Measurements from ENCODE around the gene AGTR1.

The AGTR1 gene

DNA sequence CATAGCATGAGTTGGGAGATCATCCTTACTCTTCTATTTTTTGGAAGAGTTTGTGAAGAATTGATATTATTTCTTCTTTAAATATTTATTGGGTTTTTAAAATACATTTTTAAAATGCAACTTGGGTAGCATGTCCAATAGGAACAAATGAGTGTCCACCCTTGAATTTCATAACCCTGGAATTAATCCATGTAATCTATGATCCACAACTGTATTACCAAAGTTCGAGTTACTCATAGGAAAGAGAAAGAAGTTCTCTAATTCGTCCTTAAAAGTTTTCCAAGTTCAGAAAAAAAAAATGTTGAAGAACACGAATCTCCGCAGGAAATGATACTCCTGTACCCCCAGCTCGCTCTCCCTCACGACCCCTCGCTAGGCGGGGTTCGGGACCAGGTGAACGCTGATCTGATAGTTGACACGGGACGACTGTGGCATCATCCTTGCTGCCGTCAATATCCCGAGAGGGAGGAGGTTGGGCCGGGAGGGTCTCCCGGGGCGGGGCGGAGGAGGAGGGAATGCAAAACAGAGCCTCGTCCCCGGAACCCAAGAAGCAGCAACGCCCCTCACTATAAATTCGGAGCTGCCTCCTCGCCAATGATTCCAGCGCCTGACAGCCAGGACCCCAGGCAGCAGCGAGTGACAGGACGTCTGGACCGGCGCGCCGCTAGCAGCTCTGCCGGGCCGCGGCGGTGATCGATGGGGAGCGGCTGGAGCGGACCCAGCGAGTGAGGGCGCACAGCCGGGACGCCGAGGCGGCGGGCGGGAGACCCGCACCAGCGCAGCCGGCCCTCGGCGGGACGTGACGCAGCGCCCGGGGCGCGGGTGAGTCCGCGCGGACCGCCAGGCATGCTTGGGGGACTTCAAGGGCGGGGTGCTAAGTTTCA is at the start of gene AGTR1:
Gene AGTR1 (plus strand): TSS at position 598 of the 884 bp plus-strand sequence. CDS start 43,133 bp downstream, outside the sequence.
- TF ChIP-seq, protein P1, sequence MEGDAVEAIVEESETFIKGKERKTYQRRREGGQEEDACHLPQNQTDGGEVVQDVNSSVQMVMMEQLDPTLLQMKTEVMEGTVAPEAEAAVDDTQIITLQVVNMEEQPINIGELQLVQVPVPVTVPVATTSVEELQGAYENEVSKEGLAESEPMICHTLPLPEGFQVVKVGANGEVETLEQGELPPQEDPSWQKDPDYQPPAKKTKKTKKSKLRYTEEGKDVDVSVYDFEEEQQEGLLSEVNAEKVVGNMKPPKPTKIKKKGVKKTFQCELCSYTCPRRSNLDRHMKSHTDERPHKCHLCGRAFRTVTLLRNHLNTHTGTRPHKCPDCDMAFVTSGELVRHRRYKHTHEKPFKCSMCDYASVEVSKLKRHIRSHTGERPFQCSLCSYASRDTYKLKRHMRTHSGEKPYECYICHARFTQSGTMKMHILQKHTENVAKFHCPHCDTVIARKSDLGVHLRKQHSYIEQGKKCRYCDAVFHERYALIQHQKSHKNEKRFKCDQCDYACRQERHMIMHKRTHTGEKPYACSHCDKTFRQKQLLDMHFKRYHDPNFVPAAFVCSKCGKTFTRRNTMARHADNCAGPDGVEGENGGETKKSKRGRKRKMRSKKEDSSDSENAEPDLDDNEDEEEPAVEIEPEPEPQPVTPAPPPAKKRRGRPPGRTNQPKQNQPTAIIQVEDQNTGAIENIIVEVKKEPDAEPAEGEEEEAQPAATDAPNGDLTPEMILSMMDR (IDR thresholded peaks at IDR 0.05; ENCODE audit: unreplicated experiment in 3 of 3): no peak
- H3K36me3 Mint-ChIP-seq (ENCODE audit: low read depth): no peaks in the 10 kb centered on the region

DNA sequence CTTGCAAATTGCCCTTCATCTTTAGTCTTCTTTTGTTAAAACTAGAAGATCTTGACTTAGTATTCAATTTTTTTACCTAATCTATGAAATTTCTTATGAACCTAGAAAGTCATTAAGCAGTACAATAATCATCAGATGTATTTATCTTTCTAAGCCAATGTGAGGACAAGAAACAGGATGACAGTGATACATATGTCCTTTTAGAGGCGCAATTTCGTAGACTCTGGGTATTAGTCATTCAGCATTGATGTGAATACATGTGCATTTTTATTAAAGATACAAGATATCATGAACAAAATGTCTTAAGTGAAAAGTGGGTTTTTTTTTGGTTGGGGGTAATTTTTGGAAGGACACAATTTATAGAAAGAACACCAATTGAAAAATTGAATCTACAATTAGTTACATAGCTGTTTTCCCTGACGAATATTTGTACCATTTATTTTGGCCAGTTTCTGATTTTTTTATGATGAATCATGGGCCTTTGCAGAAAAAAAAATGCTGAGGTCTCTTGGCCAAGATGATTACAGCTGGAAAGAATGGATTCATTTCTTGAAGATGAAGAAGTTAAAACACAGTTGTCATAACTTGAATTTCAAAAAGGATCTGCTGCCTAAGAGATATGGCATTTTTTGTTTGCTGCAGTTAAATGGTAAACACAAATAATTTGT is 48.9 kb upstream of the AGTR1 start:
- H3K4me3 Mint-ChIP-seq: no peak overlapping the region
- H3K4me1 Mint-ChIP-seq: no peaks in the 10 kb centered on the region
- no peak overlapping the region for H3K27ac Mint-ChIP-seq
- H3K9me3 Mint-ChIP-seq: no peaks in the 10 kb centered on the region
- H3K27me3 Mint-ChIP-seq (ENCODE audit: low read depth): no peaks in the 10 kb centered on the region
- no peaks in the 10 kb centered on the region for H3K36me3 Mint-ChIP-seq (ENCODE audit: low read depth)
- TF ChIP-seq, protein P1 (IDR thresholded peaks at IDR 0.05; ENCODE audit: unreplicated experiment in 3 of 3): no peak

More for the DNA sequence above, at the start of gene AGTR1:
- H3K4me1 Mint-ChIP-seq: peaks cover 4% of the 10 kb centered on the region
- peaks cover 3% of the 10 kb centered on the region for H3K9me3 Mint-ChIP-seq
- H3K4me3 Mint-ChIP-seq: peak within 1 kb of the TSS; percentile 90 to 95 (median 92)
- peak within 1 kb of the TSS in 2 of 3 experiments; percentile 35 to 73 for H3K27ac Mint-ChIP-seq
- H3K27me3 Mint-ChIP-seq (ENCODE audit: low read depth): peaks cover 40% of the 10 kb centered on the region

DNA sequence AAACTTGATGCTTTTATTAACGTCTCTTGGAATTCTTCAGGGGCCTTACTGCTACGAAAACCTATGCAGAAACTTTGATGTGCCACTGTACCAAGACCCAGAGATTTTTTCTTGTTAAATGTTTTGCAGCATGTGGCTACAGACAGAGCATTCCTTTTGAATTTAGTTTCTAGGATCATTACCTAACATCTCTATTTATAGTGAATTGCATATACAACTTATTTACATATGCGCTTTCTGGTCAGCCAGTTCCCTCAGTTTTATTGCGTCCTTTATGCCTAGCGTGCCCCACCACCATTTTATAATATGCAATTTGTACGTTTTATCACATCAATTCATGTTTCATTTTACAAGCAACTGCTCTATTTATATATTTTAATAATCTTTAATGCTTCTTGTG is 46.2 kb upstream of the AGTR1 start:
- no peaks in the 10 kb centered on the region for H3K27me3 Mint-ChIP-seq (ENCODE audit: low read depth)
- H3K4me1 Mint-ChIP-seq: no peaks in the 10 kb centered on the region
- no peaks in the 10 kb centered on the region for H3K36me3 Mint-ChIP-seq (ENCODE audit: low read depth)
- no peaks in the 10 kb centered on the region for H3K9me3 Mint-ChIP-seq
- H3K4me3 Mint-ChIP-seq: no peak overlapping the region
- TF ChIP-seq, protein P1 (IDR thresholded peaks at IDR 0.05; ENCODE audit: unreplicated experiment in 3 of 3): no peak
- H3K27ac Mint-ChIP-seq: no peak overlapping the region

DNA sequence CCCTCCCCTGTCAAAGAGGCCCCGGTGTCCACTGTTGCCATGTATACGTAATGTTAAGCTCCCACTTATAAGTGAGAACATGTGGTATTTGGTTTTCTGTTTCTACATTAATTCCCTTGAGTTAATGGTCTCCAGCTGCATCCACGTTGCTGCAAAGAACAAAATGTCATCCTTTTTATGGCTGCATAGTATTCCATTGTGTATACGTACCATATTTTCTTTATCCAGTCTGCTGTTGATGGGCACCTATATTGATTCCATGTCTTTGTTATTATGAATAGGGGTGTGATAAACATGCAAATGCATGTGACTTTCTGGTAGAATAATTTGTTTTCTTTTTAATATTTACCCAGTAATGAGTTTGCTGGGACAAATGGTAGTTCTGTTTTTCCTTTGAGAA is 43.3 kb upstream of the AGTR1 start:
- Mint-ChIP-seq H3K27me3 (ENCODE audit: low read depth) (no peaks in the 10 kb centered on the region), H3K36me3 (ENCODE audit: low read depth) (no peaks in the 10 kb centered on the region), H3K27ac (no peak overlapping the region), H3K9me3 (no peaks in the 10 kb centered on the region), H3K4me1 (no peaks in the 10 kb centered on the region), H3K4me3 (no peak overlapping the region)
- TF ChIP-seq, protein P1 (IDR thresholded peaks at IDR 0.05; ENCODE audit: unreplicated experiment in 3 of 3): no peak

DNA sequence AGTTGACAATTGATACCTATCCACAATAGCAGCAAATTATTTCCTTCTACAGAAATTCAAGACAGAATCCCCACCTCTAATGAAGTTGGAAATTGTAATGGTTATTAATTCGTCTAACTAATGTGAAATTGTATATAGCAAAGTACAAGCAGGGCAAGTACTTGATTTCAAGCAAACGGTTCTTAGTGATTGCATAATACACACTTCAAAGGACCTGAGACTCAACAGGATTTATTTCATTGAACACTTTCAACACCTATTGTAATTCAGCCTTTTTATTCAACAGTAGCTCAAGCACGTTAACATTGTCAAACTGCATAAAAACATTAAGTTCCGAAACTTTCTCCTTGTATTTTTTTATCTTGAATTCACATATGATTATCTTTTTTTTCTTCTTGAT is 40.2 kb upstream of the AGTR1 start:
- Mint-ChIP-seq H3K4me1 (no peaks in the 10 kb centered on the region), H3K4me3 (no peak overlapping the region), H3K27ac (no peak overlapping the region), H3K27me3 (ENCODE audit: low read depth) (peaks cover 4% of the 10 kb centered on the region), H3K9me3 (no peaks in the 10 kb centered on the region), H3K36me3 (ENCODE audit: low read depth) (no peaks in the 10 kb centered on the region)
- TF ChIP-seq, protein P1 (IDR thresholded peaks at IDR 0.05; ENCODE audit: unreplicated experiment in 3 of 3): no peak

Measured in nephron (organoid).